GM21381 (cell line): ENCODE measurements around the gene OR6N1.

ENCODE experiments used
- ATAC-seq: cut with Tn5 transposase; IDR thresholded peaks from one replicate; pipeline ENCODE4 v1.9.1; 2021; ENCODE audit warnings: mild to moderate bottlenecking, moderate library complexity; ENCODE audit not compliant: unreplicated experiment

The OR6N1 gene

GRCh38 chr1:158771950-158772866, at the start of gene OR6N1:
OR6N1 (minus strand) TSS chr1:158772195; CDS start chr1:158766682, 5,513 bp downstream.
- ATAC-seq: no peak

GRCh38 chr1:158821723-158822122, 49.7 kb upstream of the OR6N1 start:
- ATAC-seq: no peak

GRCh38 chr1:158819461-158820443, 47.8 kb upstream of the OR6N1 start:
- ATAC-seq: peak; percentile 74

- ATAC-seq: peak; percentile 13
These were observed 47.0 kb upstream of the OR6N1 start for GRCh38 chr1:158818975-158819431.

- ATAC-seq: no peak
These were observed 46.6 kb upstream of the OR6N1 start for GRCh38 chr1:158818560-158818959.

GRCh38 chr1:158814970-158815369, 43.0 kb upstream of the OR6N1 start:
- ATAC-seq: no peak

GRCh38 chr1:158813164-158813563, 41.2 kb upstream of the OR6N1 start:
- ATAC-seq: no peak

GRCh38 chr1:158812336-158812735, 40.3 kb upstream of the OR6N1 start:
- no peak for ATAC-seq

GRCh38 chr1:158810311-158810710, 38.3 kb upstream of the OR6N1 start:
- no peak for ATAC-seq

GRCh38 chr1:158809862-158810261, 37.9 kb upstream of the OR6N1 start:
- no peak for ATAC-seq

- no peak for ATAC-seq
These were observed 37.3 kb upstream of the OR6N1 start for GRCh38 chr1:158809256-158809655.

GRCh38 chr1:158806916-158807536, 35.0 kb upstream of the OR6N1 start:
- no peak for ATAC-seq

- ATAC-seq: no peak
These were observed 31.7 kb upstream of the OR6N1 start for GRCh38 chr1:158803678-158804077.

- no peak for ATAC-seq
These were observed 29.4 kb upstream of the OR6N1 start for GRCh38 chr1:158801396-158801795.

GRCh38 chr1:158800526-158800925, 28.5 kb upstream of the OR6N1 start:
- ATAC-seq: no peak

- no peak for ATAC-seq
These were observed 27.7 kb upstream of the OR6N1 start for GRCh38 chr1:158799689-158800088.

- ATAC-seq: no peak
These were observed 26.5 kb upstream of the OR6N1 start for GRCh38 chr1:158798531-158798930.

GRCh38 chr1:158794247-158794646, 22.3 kb upstream of the OR6N1 start:
- no peak for ATAC-seq

GRCh38 chr1:158793604-158794003, 21.6 kb upstream of the OR6N1 start:
- ATAC-seq: no peak

GRCh38 chr1:158781104-158781503, 9.1 kb upstream of the OR6N1 start, which contains the start of gene OR6N2:
OR6N2 (minus strand) TSS chr1:158781204; CDS start chr1:158777635, 3,569 bp downstream.
- ATAC-seq: no peak

- no peak for ATAC-seq
These were observed 17.6 kb downstream of the OR6N1 start, which contains the start of gene OR6K6 for GRCh38 chr1:158754420-158754819. OR6K6 (plus strand) TSS chr1:158754720; CDS start chr1:158754888, 168 bp downstream.
